DOHH2 (cell line): ENCODE results near the gene HHEX.

ENCODE experiments used
- H3F3A ChIP-seq: fragments of 200-600 bp; sonication (generic), shearing (Covaris generic); 2 replicates; pipeline ENCODE4 v1.6.0; 2016; ENCODE audit warnings: antibody characterized with exemption, mild to moderate bottlenecking; ENCODE audit not compliant: control insufficient read depth, insufficient read depth
- H3K27ac ChIP-seq: fragments of 200-600 bp; sonication (generic); 2 replicates; pipeline ENCODE4 v1.5.1; 2014; ENCODE audit warnings: low read depth, mild to moderate bottlenecking, low read length, moderate library complexity
- H3K27me3 ChIP-seq: fragments of 200-600 bp; sonication (generic); 2 replicates; pipeline ENCODE4 v1.6.1; 2014; ENCODE audit warnings: mild to moderate bottlenecking, low read length, mixed read lengths; ENCODE audit not compliant: control insufficient read depth
- H3K36me3 ChIP-seq: fragments of 200-600 bp; sonication (generic); 2 replicates; pipeline ENCODE4 v1.6.1; 2014; ENCODE audit warnings: mild to moderate bottlenecking, low read length, moderate library complexity, mixed read lengths; ENCODE audit not compliant: control insufficient read depth
- H3K4me1 ChIP-seq: fragments of 200-600 bp; sonication (generic); 2 replicates; pipeline ENCODE4 v1.6.1; 2014; ENCODE audit warnings: mild to moderate bottlenecking, low read length, mixed read lengths; ENCODE audit not compliant: control insufficient read depth
- H3K4me2 ChIP-seq: fragments of 200-600 bp; sonication (generic); 2 replicates; pipeline ENCODE4 v1.6.0; 2014; ENCODE audit warnings: mild to moderate bottlenecking, low read length, moderate library complexity
- H3K4me3 ChIP-seq: fragments of 200-600 bp; sonication (generic); 2 replicates; pipeline ENCODE4 v1.5.1; 2014; ENCODE audit warnings: mild to moderate bottlenecking, low read length, mixed read lengths
- H3K79me2 ChIP-seq: fragments of 200-600 bp; sonication (generic); 2 replicates; pipeline ENCODE4 v1.6.1; 2014; ENCODE audit warnings: mild to moderate bottlenecking, low read length, mixed read lengths; ENCODE audit not compliant: control insufficient read depth
- H3K9me2 ChIP-seq: fragments of 200-600 bp; sonication (generic); replicated peaks from 2 replicates; pipeline ENCODE4 v1.6.1; 2014; ENCODE audit warnings: mild to moderate bottlenecking, low read length, mixed read lengths; ENCODE audit not compliant: control insufficient read depth
- H3K9me3 ChIP-seq: fragments of 200-600 bp; sonication (generic); 2 replicates; pipeline ENCODE4 v1.6.1; 2014; ENCODE audit warnings: antibody characterized with exemption, low read length, mixed read lengths; ENCODE audit not compliant: control insufficient read depth, insufficient read depth
- H4K20me1 ChIP-seq: fragments of 200-600 bp; sonication (generic); 2 replicates; pipeline ENCODE4 v1.6.0; 2014; ENCODE audit warnings: low read depth, mild to moderate bottlenecking, antibody characterized with exemption, low read length, moderate library complexity; ENCODE audit not compliant: control insufficient read depth, insufficient read depth
- CTCF ChIP-seq: fragments of 200-600 bp; sonication (generic); IDR thresholded peaks from one replicate; pipeline ENCODE4 v1.5.1; 2014; ENCODE audit warnings: antibody characterized with exemption, mild to moderate bottlenecking, low read depth, low read length; ENCODE audit not compliant: poor library complexity, severe bottlenecking
- EZH2phosphoT487 ChIP-seq: fragments of 200-600 bp; sonication (generic); IDR thresholded peaks from 2 replicates; pipeline ENCODE4 v1.6.1; 2017; ENCODE audit warnings: borderline replicate concordance, mild to moderate bottlenecking, antibody characterized with exemption, low read length, moderate library complexity, mixed read lengths

HHEX gene

GRCh38 chr10:92664322-92664721 lies 25.4 kb upstream of the HHEX start:
- Histone ChIP-seq H3K27me3 (no peaks in the 10 kb centered on the region), H3K36me3 (no peaks in the 10 kb centered on the region), H3K9me2 (no peaks in the 10 kb centered on the region), H3K4me3 (no peak overlapping the region), H3F3A (no peaks in the 10 kb centered on the region), H3K4me1 (no peaks in the 10 kb centered on the region), H3K79me2 (no peaks in the 10 kb centered on the region), H3K27ac (no peak overlapping the region), H4K20me1 (no peaks in the 10 kb centered on the region), H3K4me2 (no peak overlapping the region), H3K9me3 (peaks cover 9% of the 10 kb centered on the region)
- no peak for TF ChIP-seq EZH2phosphoT487
- TF ChIP-seq CTCF, result no peak

GRCh38 chr10:92667078-92667477 lies 22.7 kb upstream of the HHEX start:
- no peaks in the 10 kb centered on the region for H3K36me3 ChIP-seq
- H3K4me2 ChIP-seq, result no peak overlapping the region
- no peaks in the 10 kb centered on the region for H3K27me3 ChIP-seq
- H3K4me3 ChIP-seq, result no peak overlapping the region
- no peak overlapping the region for H3K27ac ChIP-seq
- H3F3A ChIP-seq, result no peaks in the 10 kb centered on the region
- no peaks in the 10 kb centered on the region for H4K20me1 ChIP-seq
- no peaks in the 10 kb centered on the region for H3K9me2 ChIP-seq
- peaks cover 9% of the 10 kb centered on the region for H3K9me3 ChIP-seq
- no peak for TF ChIP-seq EZH2phosphoT487
- TF ChIP-seq CTCF, result no peak
- no peaks in the 10 kb centered on the region for H3K4me1 ChIP-seq
- no peaks in the 10 kb centered on the region for H3K79me2 ChIP-seq

- peaks cover 13% of the 10 kb centered on the region for H3K4me1 ChIP-seq
- H3K4me3 ChIP-seq, result no peak overlapping the region
- no peaks in the 10 kb centered on the region for H3K27me3 ChIP-seq
- H3K4me2 ChIP-seq, result no peak overlapping the region
- no peak overlapping the region for H3K27ac ChIP-seq
- H3K79me2 ChIP-seq, result no peaks in the 10 kb centered on the region
- H3K9me3 ChIP-seq, result no peaks in the 10 kb centered on the region
- TF ChIP-seq EZH2phosphoT487 (no peak), CTCF (no peak)
- H4K20me1 ChIP-seq, result no peaks in the 10 kb centered on the region
- H3K9me2 ChIP-seq, result no peaks in the 10 kb centered on the region
- 0 out of 2 replicates have a peak, but pooled peaks cover 3% of the 10 kb centered on the region for H3F3A ChIP-seq
- H3K36me3 ChIP-seq, result no peaks in the 10 kb centered on the region
These were observed 12.0 kb upstream of the HHEX start for GRCh38 chr10:92677708-92678107.

GRCh38 chr10:92678206-92678605 lies 11.5 kb upstream of the HHEX start:
- H3F3A ChIP-seq, result 0 out of 2 replicates have a peak, but pooled peaks cover 3% of the 10 kb centered on the region
- no peak overlapping the region for H3K4me3 ChIP-seq
- no peaks in the 10 kb centered on the region for H3K36me3 ChIP-seq
- no peaks in the 10 kb centered on the region for H3K9me3 ChIP-seq
- H3K4me1 ChIP-seq, result peaks cover 13% of the 10 kb centered on the region
- no peak overlapping the region for H3K4me2 ChIP-seq
- H3K27me3 ChIP-seq, result no peaks in the 10 kb centered on the region
- H3K79me2 ChIP-seq, result no peaks in the 10 kb centered on the region
- H3K27ac ChIP-seq, result no peak overlapping the region
- TF ChIP-seq EZH2phosphoT487, result no peak
- TF ChIP-seq CTCF, result no peak
- no peaks in the 10 kb centered on the region for H4K20me1 ChIP-seq
- H3K9me2 ChIP-seq, result no peaks in the 10 kb centered on the region
